HS-5 (cell line): Measurements from ENCODE around the gene SSC4D.
"Not testable (repeated sequence)": the region's sequence is repeated elsewhere in the genome, so short reads cannot be mapped to it uniquely, and the experiment has no call there.

Experiments
- DNase-seq: peaks from one replicate; pipeline ENCODE4 v3.0.0-alpha.2; 2012; ENCODE audit warnings: low read depth

SSC4D gene

DNA sequence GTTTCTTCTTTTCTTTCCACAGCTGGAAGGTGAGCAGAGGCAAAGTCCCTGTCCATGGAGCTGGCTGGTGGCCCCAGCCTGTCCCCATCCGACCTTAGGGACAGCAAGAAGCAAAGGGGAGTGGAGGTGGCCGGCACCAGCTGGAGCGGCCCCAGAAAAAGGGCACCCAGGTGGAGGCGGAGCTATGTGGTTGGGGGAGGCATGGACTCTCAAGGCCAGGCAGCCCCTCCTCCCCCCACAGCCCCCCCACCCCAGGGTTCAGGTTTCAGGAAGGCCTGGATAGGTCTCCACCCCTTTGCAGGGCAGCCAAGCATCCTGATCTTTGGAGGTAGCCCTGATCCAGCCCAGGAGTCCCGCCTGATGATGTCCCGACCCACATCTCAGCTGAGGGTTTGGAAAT lies at the start of gene SSC4D:
Gene SSC4D, minus strand, starts transcription at position 161 of the 400 bp plus-strand sequence. CDS start 5,258 bp downstream, outside the sequence.
- DNase-seq = no peak

DNA sequence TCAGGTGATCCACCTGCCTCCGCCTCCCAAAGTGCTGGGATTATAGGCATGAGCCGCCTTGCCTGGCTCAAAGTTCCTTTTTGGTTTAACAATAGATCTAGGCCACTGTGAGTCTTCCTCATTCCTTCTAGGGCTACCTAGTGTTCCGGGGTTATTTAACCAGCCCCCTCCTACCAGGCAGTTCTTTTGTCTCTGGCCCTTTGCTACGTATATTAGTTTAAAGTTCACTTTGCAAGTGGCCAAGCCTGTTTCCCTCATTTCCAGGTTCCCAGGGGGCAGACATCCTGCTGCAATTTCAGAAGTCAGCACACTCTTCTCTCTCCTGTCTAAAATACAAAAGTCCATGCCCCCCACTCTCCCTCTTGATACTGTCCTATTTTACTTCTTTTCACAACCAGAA lies 49.0 kb upstream of the SSC4D start:
- not testable (repeated sequence) for DNase-seq

DNA sequence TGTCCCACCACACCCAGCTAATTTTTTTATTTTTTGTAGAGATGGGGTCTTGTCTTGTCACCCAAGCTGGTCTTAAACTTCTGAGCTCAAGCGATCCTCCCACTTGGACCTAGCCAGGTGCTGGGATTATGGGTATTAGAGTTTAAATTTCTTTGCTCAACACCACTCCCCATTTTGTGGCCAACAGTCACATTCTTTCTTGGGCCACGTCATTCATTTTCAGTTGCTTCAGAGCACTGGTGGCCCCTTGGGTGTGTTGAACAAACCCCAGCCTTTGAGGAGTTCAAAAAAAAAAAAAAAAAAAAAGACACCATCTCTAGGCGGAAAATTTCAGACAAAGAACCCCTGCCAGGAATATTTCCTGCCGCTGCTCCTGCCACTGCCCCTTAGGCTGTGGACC lies 47.5 kb upstream of the SSC4D start:
- not testable (repeated sequence) for DNase-seq

DNA sequence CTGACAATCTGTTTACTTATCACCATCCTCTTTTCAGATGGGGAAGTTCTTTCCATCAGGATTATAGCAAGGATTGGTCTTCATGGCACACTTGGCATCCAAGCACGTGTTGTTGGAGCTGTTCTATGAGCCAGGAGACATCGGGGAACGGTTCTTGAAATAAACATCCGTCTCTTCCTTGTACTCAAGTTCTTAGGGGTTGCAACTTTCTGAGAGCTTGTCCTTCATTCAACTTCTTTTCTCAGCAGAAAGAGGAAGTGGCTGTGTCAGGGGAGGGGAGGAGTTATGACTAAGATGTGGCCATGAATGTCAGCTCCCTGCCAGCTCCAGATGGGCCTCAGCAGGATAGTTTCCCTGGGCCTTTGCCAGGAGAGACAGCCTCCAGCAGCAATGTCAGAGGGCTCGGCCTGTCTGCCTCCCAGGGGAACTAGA lies 36.1 kb upstream of the SSC4D start:
- peak; percentile 28 for DNase-seq

DNA sequence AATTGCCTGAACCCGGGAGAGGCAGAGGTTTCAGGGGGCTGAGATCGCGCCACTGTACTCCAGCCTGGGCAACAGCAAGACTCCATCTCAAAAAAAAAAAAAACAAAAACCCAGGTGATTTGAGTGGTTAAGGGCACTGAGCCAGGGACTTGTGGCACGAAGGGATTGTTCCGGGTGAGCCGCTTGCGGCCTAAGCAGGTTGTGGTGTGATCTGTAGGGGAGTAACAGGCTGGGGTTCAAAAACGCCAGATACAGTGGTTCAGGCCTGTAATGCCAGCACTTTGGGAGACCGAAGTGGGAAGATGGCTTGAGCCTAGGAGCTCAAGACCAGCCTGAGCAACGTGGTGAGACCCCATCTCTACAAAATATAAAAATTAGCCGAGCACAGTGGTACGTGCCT lies 34.3 kb upstream of the SSC4D start:
- DNase-seq = not testable (repeated sequence)

DNA sequence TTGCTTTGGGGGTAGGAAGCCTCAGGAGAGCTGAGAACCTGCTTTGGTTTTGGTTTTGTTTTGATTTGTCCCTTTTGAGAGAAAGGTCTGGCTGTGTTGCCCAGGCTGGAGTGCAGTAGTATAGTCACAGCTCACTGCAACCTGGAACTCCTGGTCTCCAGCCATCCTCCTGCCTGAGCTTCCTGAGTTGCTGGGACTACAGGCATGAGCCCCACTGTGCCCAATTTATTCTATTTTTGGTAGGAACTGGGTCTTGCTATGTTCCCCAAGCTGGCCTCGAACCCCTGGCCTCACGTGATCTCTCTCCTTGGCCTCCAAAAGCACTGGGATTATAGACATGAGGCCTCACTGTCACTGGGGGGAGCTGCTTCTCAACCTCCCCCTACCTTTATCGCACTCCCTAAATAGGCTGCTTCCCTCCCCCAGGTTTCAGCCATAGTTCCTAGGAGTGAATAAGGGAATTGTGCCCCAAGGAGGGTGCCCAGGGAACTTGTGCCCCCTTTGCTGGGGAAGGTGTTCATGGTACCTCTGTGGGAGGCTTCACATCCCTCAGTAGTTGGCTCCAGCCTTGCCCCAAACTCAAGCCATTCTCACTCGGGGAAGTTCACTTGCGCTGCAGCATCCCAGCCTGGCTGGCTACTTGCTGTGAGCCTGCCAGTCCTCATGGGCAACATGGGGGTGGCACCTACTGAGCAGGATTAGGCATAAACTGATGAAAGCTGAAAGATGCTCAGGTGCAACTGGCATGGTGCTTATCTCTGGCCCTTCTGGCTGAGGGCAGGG lies 33.4 kb upstream of the SSC4D start:
- DNase-seq = not testable (repeated sequence)

DNA sequence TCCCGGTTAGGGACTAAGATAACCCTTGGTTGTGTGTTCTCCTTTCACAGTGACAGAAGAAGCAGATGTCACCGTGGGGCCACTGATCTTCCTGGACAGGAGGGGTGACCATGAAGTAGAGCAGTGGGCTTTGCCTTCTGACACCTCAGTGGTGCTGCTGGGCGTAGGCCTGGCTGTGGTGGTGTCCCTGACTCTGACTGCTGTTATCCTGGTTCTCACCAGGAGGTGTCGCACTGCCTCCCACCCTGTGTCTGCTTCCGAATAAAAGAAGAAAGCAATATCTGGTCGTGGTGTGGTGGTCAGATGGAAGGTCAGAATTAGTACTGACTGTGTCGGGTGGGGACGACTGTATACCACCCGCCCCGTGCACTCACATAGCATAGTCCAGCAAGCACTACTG lies 32.3 kb upstream of the SSC4D start:
- not testable (repeated sequence) for DNase-seq

DNA sequence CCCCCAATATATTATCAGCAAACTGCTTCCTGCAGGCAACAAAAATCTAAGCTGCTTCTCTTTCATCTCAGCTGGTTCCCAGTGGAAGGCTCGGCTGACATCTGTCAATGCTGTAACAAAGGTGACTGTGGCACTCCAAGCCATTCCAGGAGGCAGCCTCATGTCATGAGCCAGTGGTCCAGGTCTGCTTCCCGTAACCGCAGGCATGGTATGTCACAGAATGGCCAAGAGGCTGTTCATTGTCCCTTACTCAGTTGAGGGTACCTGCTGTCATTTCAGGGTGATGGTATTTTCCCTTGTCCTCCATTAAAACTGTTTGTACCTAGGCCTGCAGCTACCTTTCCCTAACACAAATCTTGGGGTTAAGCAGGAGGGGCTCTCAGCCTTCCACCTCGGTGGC lies 30.9 kb upstream of the SSC4D start:
- not testable (repeated sequence) for DNase-seq

DNA sequence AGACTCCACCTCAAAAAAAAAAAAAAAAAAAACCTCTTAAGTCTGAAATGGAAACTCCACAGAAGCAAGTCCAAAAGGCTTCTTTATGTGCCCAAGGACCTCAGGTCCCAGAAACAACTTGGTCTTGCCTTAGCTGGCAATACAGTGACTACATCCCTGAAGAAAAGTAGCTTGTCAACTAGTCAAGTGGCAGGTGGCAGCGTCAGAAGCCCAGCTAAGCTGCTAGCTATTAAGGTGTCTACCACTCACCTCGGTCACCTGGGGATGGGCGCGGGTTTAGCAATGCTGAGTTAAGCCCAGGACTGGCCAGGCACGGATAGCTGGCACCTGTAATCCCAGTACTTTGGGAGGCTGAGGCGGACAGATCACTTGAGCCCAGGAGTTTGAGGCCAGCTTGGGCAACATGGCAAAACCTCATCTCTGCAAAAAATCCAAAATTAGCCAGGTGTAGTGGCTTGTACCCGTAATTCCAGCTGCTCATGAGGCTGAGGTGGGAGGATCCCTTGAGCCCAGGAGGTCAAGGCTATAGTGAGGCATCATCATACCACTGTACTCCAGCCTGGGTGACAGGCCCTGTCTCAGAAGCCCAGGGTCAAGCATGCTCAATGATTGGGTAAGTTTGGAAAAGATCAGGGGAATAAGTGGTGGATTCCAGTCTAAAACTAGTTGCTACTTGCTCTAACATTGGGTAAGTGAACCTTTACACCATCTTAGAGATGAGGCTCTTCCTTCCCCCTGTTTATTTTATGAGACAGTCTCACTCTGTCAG lies 29.8 kb upstream of the SSC4D start:
- not testable (repeated sequence) for DNase-seq

DNA sequence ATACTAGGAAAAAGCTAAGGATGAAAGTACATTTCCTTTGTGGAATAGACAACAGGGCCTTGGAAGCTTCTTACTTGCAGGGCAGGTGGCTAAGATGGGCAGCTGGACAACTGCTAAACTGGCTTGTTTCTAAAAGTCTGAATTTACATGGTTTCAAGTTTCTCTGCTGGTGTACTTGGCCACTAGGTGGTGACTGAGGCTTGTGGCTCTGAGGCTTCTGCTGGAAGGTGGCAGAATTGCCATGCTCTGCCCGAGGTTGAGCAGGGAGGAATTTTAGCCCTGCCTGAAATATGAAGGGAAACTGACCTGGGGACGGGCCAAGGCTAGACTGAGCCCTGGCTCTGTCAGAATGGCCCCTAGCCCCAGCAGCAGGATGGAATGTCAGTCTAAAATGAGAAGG lies 28.4 kb upstream of the SSC4D start:
- DNase-seq = peak; percentile 43

DNA sequence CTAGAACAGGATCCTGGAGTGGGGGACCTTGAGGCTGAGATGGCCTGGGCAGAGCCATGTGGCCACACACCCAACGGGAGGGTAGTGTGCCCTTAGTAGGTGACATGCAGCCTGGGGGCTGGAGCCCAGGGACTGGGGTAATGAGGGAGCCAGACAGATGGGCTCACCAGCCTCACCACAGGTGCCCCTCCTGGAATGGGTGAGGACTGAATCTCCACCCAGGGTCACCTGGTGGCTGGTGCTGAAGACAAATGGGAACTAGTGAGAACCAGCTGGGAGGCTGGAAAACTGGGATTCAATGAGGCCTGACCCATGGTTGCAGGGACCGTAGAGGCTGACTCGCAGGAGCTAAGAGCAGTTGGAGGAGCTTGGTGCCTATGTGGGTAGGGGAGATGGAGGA lies 21.3 kb upstream of the SSC4D start:
- no peak for DNase-seq

DNA sequence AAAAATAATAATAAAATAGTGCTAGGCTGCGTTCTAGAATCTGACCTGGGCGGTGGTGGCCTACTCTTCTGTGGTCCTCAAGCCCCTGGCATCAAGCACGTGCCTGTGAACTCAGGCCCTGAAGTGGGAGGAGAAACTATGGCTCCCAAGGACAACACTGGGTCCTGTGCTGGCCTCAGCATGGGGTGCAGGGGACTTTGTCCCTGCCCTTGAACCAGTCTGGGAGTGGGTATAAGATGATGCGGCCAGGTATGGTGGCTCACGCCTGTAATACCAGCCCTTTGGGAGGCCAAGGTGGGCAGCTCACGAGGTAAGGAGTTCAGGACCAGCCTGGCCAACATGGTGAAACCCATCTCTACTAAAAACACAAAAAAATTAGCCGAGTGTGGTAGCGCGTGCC lies 20.7 kb upstream of the SSC4D start:
- no peak for DNase-seq

DNA sequence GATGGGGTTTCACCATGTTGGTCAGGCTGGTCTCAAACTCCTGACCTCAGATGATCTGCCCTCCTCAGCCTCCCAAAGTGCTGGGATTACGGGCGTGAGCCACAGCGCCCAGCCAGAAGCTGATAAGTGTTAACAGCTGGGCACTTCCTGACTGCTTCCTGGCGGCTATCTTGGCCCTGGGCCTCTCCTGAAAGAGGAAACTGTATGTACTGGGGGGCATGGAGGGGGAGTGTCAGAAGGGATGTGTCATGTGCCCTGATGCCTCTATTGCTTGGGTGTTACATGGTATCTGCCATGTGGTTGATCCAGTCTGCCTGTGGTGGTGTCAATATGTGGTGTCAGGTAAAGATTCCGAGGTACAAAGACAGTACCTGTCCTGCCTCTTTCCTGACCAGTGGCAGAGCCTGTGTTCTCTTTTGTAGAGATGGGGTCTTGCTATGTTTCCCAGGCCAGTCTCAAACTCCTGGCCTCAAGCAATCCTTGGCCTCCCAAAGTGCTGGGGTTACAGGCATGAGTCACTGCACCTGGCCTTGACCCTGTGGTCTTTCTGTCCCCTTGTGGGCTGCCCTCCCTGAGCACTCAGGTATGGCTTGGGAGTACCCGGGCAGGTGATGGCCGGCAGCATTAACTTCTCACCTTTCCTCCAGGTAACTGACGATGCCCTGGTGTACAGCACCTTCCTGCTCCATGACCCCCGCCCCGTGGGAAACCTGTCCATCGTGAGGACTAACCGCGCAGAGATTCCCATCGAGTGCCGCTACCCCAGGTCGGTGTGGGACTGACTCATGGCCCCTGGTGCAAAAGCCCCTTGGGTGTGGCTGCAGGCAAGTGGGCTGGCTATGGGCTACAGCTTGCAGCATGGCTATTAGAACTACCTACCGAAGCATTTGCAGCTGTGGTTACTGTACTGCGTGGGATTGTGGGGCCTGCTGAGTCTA lies 19.6 kb upstream of the SSC4D start:
- DNase-seq = no peak

DNA sequence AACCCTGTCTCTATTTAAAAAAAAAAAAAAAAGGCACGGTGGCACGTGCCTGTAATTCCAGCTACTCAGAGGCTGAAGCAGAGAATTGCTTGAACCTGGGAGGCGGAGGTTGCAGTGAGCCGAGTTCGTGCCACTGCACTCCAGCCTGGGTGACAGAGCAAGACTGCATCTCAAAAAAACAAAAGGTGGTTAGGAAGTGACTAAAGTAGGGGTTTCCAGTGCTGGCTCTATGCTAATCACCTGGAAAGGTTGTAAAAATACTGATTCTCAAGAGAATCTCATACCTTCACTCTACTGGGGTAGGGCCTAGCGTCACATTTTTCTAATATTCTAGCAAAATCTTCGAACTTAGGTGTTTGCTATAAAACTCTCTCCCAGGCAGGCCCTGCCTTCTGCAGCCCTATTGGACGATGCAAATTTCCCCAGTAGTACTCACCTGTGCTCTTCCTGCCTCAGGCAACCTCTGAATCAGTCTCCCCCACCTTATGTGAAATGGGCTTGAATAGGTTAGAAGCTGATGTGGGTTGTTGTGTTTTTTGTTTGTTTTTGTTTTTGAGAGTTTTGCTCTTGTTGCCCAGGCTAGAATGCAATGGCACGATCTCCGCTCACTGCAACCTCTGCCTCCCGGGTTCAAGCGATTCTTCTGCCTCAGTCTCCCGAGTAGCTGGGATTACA lies 18.8 kb upstream of the SSC4D start:
- no peak for DNase-seq

DNA sequence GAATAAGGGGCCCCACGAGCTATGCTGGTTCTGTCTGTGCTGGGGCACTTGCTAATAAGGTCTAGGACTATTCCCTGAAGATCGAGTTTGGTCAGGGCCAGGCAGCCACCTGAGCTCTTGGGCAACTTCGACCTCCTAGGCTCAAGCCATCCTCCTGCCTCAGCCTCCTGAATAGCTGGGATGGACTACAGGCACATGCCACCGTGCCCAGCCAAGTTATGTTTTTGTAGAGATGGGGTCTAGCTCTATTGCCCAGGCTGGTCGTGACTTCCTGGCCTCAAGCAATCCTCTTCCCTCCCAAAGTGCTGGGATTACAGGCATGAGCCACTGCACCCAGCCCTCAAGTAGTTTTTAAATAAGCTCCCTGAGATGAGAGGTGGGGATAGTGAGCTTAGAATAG lies 18.1 kb upstream of the SSC4D start:
- DNase-seq = no peak

DNA sequence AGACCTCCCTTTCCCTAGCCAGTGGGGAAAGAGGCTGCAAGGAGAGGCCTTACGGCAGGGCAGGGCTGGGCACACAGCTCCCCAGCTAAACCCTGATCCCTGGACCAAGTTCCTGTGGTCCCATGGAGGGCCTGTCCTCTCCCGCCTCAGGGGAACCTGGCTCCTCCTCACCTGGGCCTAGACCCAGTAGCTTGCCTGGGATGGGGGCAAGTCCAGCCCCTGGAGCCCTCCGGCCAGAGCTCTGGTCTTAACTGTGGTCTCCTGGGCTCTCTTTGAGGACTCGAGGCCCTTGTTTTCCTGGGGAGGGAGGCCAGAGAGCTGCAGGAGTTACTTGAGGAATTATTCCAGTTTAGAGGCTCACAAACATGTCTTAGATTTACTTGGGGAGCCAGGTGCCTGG lies 16.7 kb upstream of the SSC4D start:
- no peak for DNase-seq

DNA sequence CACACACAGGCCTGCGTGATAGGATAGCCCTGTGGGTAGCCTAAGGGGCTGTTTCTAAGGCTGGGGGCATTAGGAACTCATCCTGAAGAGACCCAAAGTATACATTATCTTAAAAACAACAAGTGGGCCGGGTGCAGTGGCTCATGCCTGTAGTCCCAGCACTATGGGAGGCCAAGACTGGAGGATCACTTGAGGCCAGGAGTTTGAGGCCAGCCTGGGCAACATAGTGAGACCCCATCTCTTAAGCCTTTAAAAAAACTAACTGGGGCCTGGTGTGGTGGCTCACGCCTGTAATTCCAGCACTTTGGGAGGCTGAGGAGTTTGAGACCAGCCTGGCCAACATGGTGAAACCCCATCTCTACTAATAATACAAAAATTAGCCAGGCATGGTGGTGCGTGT lies 16.1 kb upstream of the SSC4D start:
- DNase-seq = not testable (repeated sequence)

DNA sequence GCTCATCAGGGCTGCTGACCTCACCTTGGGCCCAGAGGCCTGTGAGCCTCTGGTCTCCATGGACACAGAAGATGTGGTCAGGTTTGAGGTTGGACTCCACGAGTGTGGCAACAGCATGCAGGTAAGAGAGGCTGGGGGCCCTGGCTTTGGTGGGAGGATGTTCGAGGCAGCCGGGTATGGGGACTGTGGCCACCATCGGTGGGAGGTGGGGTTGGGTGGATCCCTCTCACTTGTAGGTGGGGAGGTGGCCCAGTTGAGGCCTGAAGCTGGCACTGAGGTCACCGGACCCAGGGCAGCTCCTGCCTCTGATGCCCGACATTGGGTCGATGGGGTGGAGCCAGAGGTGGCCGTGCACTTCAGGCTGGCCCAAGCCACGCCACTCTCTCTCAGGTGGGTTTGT lies 15.7 kb upstream of the SSC4D start:
- no peak for DNase-seq

DNA sequence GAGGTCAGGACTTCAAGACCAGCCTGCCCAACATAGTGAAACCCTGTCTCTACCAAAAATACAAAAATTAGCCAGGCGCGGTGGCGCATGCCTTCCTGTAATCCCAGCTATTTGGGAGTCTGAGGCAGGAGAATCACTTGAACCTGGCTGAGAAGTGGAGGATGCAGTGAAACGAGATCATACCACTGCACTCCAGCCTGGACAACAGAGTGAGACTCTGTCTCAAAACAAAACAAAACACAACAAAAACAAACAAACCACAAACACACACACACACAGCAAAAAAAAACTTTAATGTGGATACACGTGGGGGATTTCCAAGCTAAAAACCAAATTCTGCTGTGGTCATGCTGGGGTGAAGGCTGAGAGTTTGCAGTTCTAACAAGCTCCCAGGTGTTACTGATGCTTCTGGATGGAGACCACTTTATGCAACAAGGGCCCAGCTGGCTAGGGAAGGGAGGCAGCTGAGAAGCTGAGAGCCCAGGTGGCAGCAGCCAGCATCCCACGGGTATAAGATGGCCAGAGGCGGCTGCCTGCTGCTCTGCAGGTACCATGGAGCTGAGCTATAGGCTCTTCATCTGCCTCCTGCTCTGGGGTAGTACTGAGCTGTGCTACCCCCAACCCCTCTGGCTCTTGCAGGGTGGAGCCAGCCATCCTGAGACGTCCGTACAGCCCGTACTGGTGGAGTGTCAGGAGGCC lies 15.1 kb upstream of the SSC4D start, which contains the start of gene ZP3:
Gene ZP3, plus strand, starts transcription at position 538 of the 699 bp plus-strand sequence. Its CDS starts 15 bp downstream, at position 553.
- no peak for DNase-seq

DNA sequence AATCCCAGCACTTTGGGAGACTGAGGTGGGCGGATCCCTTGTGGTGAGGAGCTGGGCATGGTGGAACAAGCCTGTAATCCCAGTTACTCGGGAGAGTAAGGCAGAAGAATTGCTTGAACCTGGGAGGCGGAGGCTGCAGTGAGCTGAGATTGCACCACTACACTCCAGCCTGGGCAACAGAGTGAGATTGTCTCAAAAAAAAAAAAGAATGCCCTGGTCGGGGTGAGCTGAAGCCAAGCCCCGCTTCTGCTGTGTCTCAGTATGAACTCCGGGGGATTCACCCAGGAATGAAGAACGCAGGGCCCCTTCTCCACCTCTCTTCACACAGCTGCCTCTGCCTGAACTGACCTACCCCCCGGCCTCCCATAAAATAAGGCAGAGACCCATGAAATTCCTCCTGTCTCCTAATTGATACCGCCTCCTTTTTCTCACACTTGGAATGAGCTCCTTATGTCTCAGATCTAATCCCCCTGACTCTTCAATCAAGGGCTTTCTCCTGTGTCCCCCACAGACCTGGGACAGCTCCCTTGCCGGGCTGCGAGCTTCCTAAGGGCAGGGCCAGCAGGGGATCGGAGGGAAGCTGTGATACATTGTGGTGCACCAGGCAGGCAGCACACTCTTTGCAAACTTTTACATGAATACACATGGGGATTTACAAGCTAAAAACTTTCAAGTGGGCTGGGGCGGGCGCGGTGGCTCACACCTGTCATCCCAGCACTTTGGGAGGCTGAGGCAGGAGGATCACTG lies 14.3 kb upstream of the SSC4D start:
- no peak for DNase-seq
